ENCODE data around the gene MYBBP1A.

The MYBBP1A gene

GRCh38 chr17:4509923-4510617 lies 45.1 kb downstream of the MYBBP1A start:
- no peak overlapping the region for H3K4me3 ChIP-seq (ENCODE audit: low read depth, low read length)
- no peak for DNase-seq
- TF ChIP-seq CTCF (IDR thresholded peaks at IDR 0.05; ENCODE audit: low read depth, low read length), result no peak
- no peaks in the 10 kb centered on the region for H3K4me1 ChIP-seq
- H3K27me3 ChIP-seq, result no peaks in the 10 kb centered on the region
- no peaks in the 10 kb centered on the region for H3K36me3 ChIP-seq
- H3K9me3 ChIP-seq, result no peaks in the 10 kb centered on the region

GRCh38 chr17:4509401-4509800 lies 45.8 kb downstream of the MYBBP1A start:
- Histone ChIP-seq H3K9me3 (no peaks in the 10 kb centered on the region), H3K27me3 (no peaks in the 10 kb centered on the region), H3K4me1 (no peaks in the 10 kb centered on the region), H3K36me3 (no peaks in the 10 kb centered on the region), H3K4me3 (ENCODE audit: low read depth, low read length) (no peak overlapping the region)
- no peak for TF ChIP-seq CTCF (IDR thresholded peaks at IDR 0.05; ENCODE audit: low read depth, low read length)
- DNase-seq, result no peak

- no peaks in the 10 kb centered on the region for H3K4me1 ChIP-seq
- DNase-seq, result no peak
- H3K36me3 ChIP-seq, result no peaks in the 10 kb centered on the region
- no peaks in the 10 kb centered on the region for H3K27me3 ChIP-seq
- H3K4me3 ChIP-seq (ENCODE audit: low read depth, low read length), result no peak overlapping the region
- TF ChIP-seq CTCF (IDR thresholded peaks at IDR 0.05; ENCODE audit: low read depth, low read length), result no peak
- H3K9me3 ChIP-seq, result no peaks in the 10 kb centered on the region
Measured at GRCh38 chr17:4508207-4508606, 47.0 kb downstream of the MYBBP1A start.

- no peaks in the 10 kb centered on the region for H3K9me3 ChIP-seq
- H3K4me1 ChIP-seq, result no peaks in the 10 kb centered on the region
- DNase-seq, result no peak
- no peak for TF ChIP-seq CTCF (IDR thresholded peaks at IDR 0.05; ENCODE audit: low read depth, low read length)
- H3K27me3 ChIP-seq, result no peaks in the 10 kb centered on the region
- no peak overlapping the region for H3K4me3 ChIP-seq (ENCODE audit: low read depth, low read length)
- no peaks in the 10 kb centered on the region for H3K36me3 ChIP-seq
Measured at GRCh38 chr17:4507361-4508111, 47.6 kb downstream of the MYBBP1A start.

GRCh38 chr17:4506892-4507291 lies 48.3 kb downstream of the MYBBP1A start:
- no peak for DNase-seq
- Histone ChIP-seq H3K36me3 (no peaks in the 10 kb centered on the region), H3K9me3 (no peaks in the 10 kb centered on the region), H3K4me1 (no peaks in the 10 kb centered on the region), H3K27me3 (no peaks in the 10 kb centered on the region), H3K4me3 (ENCODE audit: low read depth, low read length) (no peak overlapping the region)
- no peak for TF ChIP-seq CTCF (IDR thresholded peaks at IDR 0.05; ENCODE audit: low read depth, low read length)

- TF ChIP-seq CTCF (IDR thresholded peaks at IDR 0.05; ENCODE audit: low read depth, low read length), result no peak
- no peaks in the 10 kb centered on the region for H3K27me3 ChIP-seq
- no peaks in the 10 kb centered on the region for H3K4me1 ChIP-seq
- no peaks in the 10 kb centered on the region for H3K9me3 ChIP-seq
- DNase-seq, result no peak
- H3K4me3 ChIP-seq (ENCODE audit: low read depth, low read length), result no peak overlapping the region
- H3K36me3 ChIP-seq, result no peaks in the 10 kb centered on the region
Measured at GRCh38 chr17:4506175-4506813, 48.9 kb downstream of the MYBBP1A start.
